Erythroblast (primary cell): ENCODE measurements around the gene RNF14.

Experiments
- GATA1 ChIP-seq: IDR thresholded peaks from 2 replicates; pipeline ENCODE4 v1.6.1; 2011; ENCODE audit warnings: low read depth, mild to moderate bottlenecking, control low read depth, low read length, moderate library complexity
- POLR2A ChIP-seq: IDR thresholded peaks from 2 replicates; pipeline ENCODE4 v1.6.1; 2011; ENCODE audit warnings: mild to moderate bottlenecking, low read length

GRCh38 chr5:141973871-141974595 lies 5.1 kb downstream of the RNF14 start:
- TF ChIP-seq POLR2A (no peak), GATA1 (no peak)
